CD4-positive, CD25-positive, alpha-beta regulatory T cell (primary cell): ENCODE data around the gene TAC3. TPM values are rescaled to one million over a fixed set of nuclear protein-coding genes. Genes with fewer than 3 reads are reported as not detected.
"Not testable (repeated sequence)": the region's sequence is repeated elsewhere in the genome, so short reads cannot be mapped to it uniquely, and the experiment has no call there.

Experiments
- ATAC-seq, 2 donors: fragments of 150-1000 bp; cut with Tn5 transposase; one replicate each; pipeline ENCODE4 v1.10.0; 2021; ENCODE audit warnings: low read depth in 2 of 2, moderate number of reproducible peaks in 2 of 2, moderate library complexity in 1 of 2
- DNase-seq, 3 donors: peaks; one replicate each; pipeline versions ENCODE4 v3.0.0 to v3.0.0-alpha.2; 2012 to 2022; ENCODE audit warnings: mixed read lengths in 1 of 3
- H3K27ac ChIP-seq: one replicate; pipeline ENCODE4 v1.7.0; 2013; ENCODE audit warnings: mild to moderate bottlenecking, low read length; ENCODE audit not compliant: insufficient read depth, poor library complexity, severe bottlenecking
- H3K27me3 ChIP-seq: one replicate; pipeline ENCODE4 v1.7.0; 2013; ENCODE audit warnings: low read length; ENCODE audit not compliant: control insufficient read depth, insufficient read depth
- H3K36me3 ChIP-seq: one replicate; pipeline ENCODE4 v1.7.0; 2013; ENCODE audit warnings: mild to moderate bottlenecking, low read length, moderate library complexity; ENCODE audit not compliant: control insufficient read depth, insufficient read depth
- H3K4me1 ChIP-seq: 2 replicates; pipeline ENCODE4 v1.7.0; 2013; ENCODE audit warnings: mild to moderate bottlenecking, low read length; ENCODE audit not compliant: insufficient read depth, control insufficient read depth, poor library complexity, severe bottlenecking
- H3K4me3 ChIP-seq: one replicate; pipeline ENCODE4 v1.7.0; 2013; ENCODE audit warnings: low read depth, mild to moderate bottlenecking, low read length, moderate library complexity
- H3K9me3 ChIP-seq, 2 experiments: 1 replicate in 1 of 2; 2 replicates in 1 of 2; pipeline ENCODE4 v1.7.0; 2013; ENCODE audit warnings: low read length in 2 of 2, mild to moderate bottlenecking in 1 of 2, moderate library complexity in 1 of 2; ENCODE audit not compliant: control insufficient read depth in 2 of 2
- H3K27ac Mint-ChIP-seq, 3 donors: one replicate each; pipeline ENCODE4 v1.8.0; 2020 to 2022; ENCODE audit warnings: mild to moderate bottlenecking in 3 of 3, mixed read lengths in 3 of 3, moderate library complexity in 2 of 3
- H3K27me3 Mint-ChIP-seq: one replicate; pipeline ENCODE4 v1.8.0; 2022; ENCODE audit warnings: mild to moderate bottlenecking, mixed read lengths
- H3K36me3 Mint-ChIP-seq: one replicate; pipeline ENCODE4 v1.8.0; 2020; ENCODE audit warnings: mixed read lengths
- H3K4me1 Mint-ChIP-seq, 4 donors: one replicate each; pipeline ENCODE4 v1.8.0; 2020 to 2022; ENCODE audit warnings: mixed read lengths in 4 of 4, mild to moderate bottlenecking in 1 of 4
- H3K4me3 Mint-ChIP-seq, 4 donors: one replicate each; pipeline ENCODE4 v1.8.0; 2020 to 2022; ENCODE audit warnings: mild to moderate bottlenecking in 4 of 4, mixed read lengths in 4 of 4, moderate library complexity in 3 of 4
- H3K9me3 Mint-ChIP-seq, 7 donors: one replicate each; pipeline ENCODE4 v1.8.0; 2020 to 2022; ENCODE audit warnings: mixed read lengths in 7 of 7, mild to moderate bottlenecking in 3 of 7, moderate library complexity in 2 of 7
- polyA plus RNA-seq, 4 donors: library from polyadenylated mRNA; unstranded; fragments of 300-500 nt; fragmentation: Illumina TruSeq; gene quantifications; one replicate each; pipeline ENCODE4 v1.2.3, GENCODE V29; 2021
- total RNA-seq: library from RNA; stranded (reverse); gene quantifications from one replicate; pipeline ENCODE4 v1.2.3, GENCODE V29; 2022

TAC3 gene
- total and polyA plus RNA-seq, 5 donors from 2014 or later: not detected

GRCh38 chr12:57019983-57020719 is 3.8 kb upstream of the TAC3 start:
- Histone ChIP-seq H3K4me1 (peaks cover 7% of the 10 kb centered on the region), H3K27me3 (peaks cover under 1% of the 10 kb centered on the region), H3K36me3 (no peaks in the 10 kb centered on the region), H3K9me3 (no peaks in the 10 kb centered on the region), H3K4me3 (no peak overlapping the region), H3K27ac (no peak overlapping the region)
- peak overlapping the region; percentile 37 to 91 (median 50) for H3K27ac Mint-ChIP-seq
- no peak for ATAC-seq
- H3K9me3 Mint-ChIP-seq: no peaks in the 10 kb centered on the region
- H3K36me3 Mint-ChIP-seq: no peaks in the 10 kb centered on the region
- H3K4me1 Mint-ChIP-seq: peaks cover 0 to 37% (median 5%) of the 10 kb centered on the region in 4 donors
- peak in 1 of 3 donors; percentile 26 for DNase-seq
- H3K27me3 Mint-ChIP-seq: peaks cover 11% of the 10 kb centered on the region
- peak overlapping the region in 3 of 4 donors; percentile 20 to 82 (median 46) for H3K4me3 Mint-ChIP-seq

- H3K27ac Mint-ChIP-seq: peak overlapping the region in 1 of 3 donors; percentile 59
- no peak overlapping the region for H3K4me3 Mint-ChIP-seq
These were observed 2.6 kb upstream of the TAC3 start for GRCh38 chr12:57018906-57019305.

GRCh38 chr12:57018353-57018752 is 2.0 kb upstream of the TAC3 start:
- Mint-ChIP-seq H3K4me1 (peaks cover 0 to 36% (median 4%) of the 10 kb centered on the region in 4 donors), H3K27me3 (peaks cover 22% of the 10 kb centered on the region)
- ATAC-seq, H3K36me3 ChIP-seq, H3K9me3 Mint-ChIP-seq, H3K36me3 Mint-ChIP-seq, DNase-seq, H3K4me3 Mint-ChIP-seq, H3K27me3 ChIP-seq, H3K4me1 ChIP-seq, H3K27ac Mint-ChIP-seq, H3K9me3 ChIP-seq, H3K27ac ChIP-seq, H3K4me3 ChIP-seq: not testable (repeated sequence)

More at GRCh38 chr12:57018906-57019305, 2.6 kb upstream of the TAC3 start:
- peaks cover 16% of the 10 kb centered on the region for H3K27me3 Mint-ChIP-seq
- no peak for DNase-seq
- Histone ChIP-seq H3K27me3 (peaks cover 6% of the 10 kb centered on the region), H3K27ac (no peak overlapping the region), H3K36me3 (no peaks in the 10 kb centered on the region), H3K4me1 (peaks cover 7% of the 10 kb centered on the region), H3K4me3 (no peak overlapping the region), H3K9me3 (no peaks in the 10 kb centered on the region)
- H3K4me1 Mint-ChIP-seq: peaks cover 0 to 38% (median 5%) of the 10 kb centered on the region in 4 donors
- no peaks in the 10 kb centered on the region for H3K9me3 Mint-ChIP-seq
- no peak for ATAC-seq
- no peaks in the 10 kb centered on the region for H3K36me3 Mint-ChIP-seq

GRCh38 chr12:57012600-57013465 is 3.5 kb downstream of the TAC3 start:
- Mint-ChIP-seq H3K36me3 (no peaks in the 10 kb centered on the region), H3K9me3 (no peaks in the 10 kb centered on the region), H3K4me1 (peaks cover 6 to 39% (median 6%) of the 10 kb centered on the region in 4 donors), H3K27ac (peak overlapping the region in 2 of 3 donors; percentile 57 to 93), H3K4me3 (no peak overlapping the region), H3K27me3 (peaks cover 21% of the 10 kb centered on the region)
- ATAC-seq (no peak), DNase-seq (no peak)
- Histone ChIP-seq H3K27me3 (peaks cover 6% of the 10 kb centered on the region), H3K36me3 (no peaks in the 10 kb centered on the region), H3K9me3 (no peaks in the 10 kb centered on the region), H3K4me1 (peaks cover 5% of the 10 kb centered on the region), H3K4me3 (no peak overlapping the region), H3K27ac (no peak overlapping the region)

GRCh38 chr12:57011438-57012424 is 4.6 kb downstream of the TAC3 start:
- peak; percentile 45 to 54 for ATAC-seq
- no peaks in the 10 kb centered on the region for H3K9me3 Mint-ChIP-seq
- peaks cover 6% of the 10 kb centered on the region for H3K27me3 ChIP-seq
- H3K27ac Mint-ChIP-seq: peak overlapping the region; percentile 33 to 90 (median 88)
- H3K27ac ChIP-seq: no peak overlapping the region
- DNase-seq: peak in 1 of 3 donors; percentile 71
- H3K9me3 ChIP-seq: no peaks in the 10 kb centered on the region
- H3K4me1 ChIP-seq: peaks cover 9% of the 10 kb centered on the region
- H3K4me3 ChIP-seq: peak overlapping the region; percentile 37
- H3K36me3 Mint-ChIP-seq: no peaks in the 10 kb centered on the region
- no peaks in the 10 kb centered on the region for H3K36me3 ChIP-seq
- H3K4me3 Mint-ChIP-seq: peak overlapping the region in 3 of 4 donors; percentile 7 to 81 (median 22)
- H3K4me1 Mint-ChIP-seq: peaks cover 9 to 50% (median 14%) of the 10 kb centered on the region in 4 donors
- H3K27me3 Mint-ChIP-seq: peaks cover 21% of the 10 kb centered on the region

GRCh38 chr12:57010627-57011247 is 5.6 kb downstream of the TAC3 start:
- H3K27ac Mint-ChIP-seq: peak overlapping the region in 2 of 3 donors; percentile 33 to 90
- H3K27ac ChIP-seq: no peak overlapping the region
- no peaks in the 10 kb centered on the region for H3K36me3 Mint-ChIP-seq
- no peak for DNase-seq
- peaks cover 12 to 55% (median 16%) of the 10 kb centered on the region in 4 donors for H3K4me1 Mint-ChIP-seq
- peaks cover 15% of the 10 kb centered on the region for H3K4me1 ChIP-seq
- no peak overlapping the region for H3K4me3 Mint-ChIP-seq
- H3K36me3 ChIP-seq: no peaks in the 10 kb centered on the region
- H3K4me3 ChIP-seq: no peak overlapping the region
- H3K27me3 ChIP-seq: peaks cover 6% of the 10 kb centered on the region
- no peaks in the 10 kb centered on the region for H3K9me3 ChIP-seq
- H3K9me3 Mint-ChIP-seq: no peaks in the 10 kb centered on the region
- ATAC-seq: no peak
- H3K27me3 Mint-ChIP-seq: peaks cover 21% of the 10 kb centered on the region
